ENCODE data around the gene C1QTNF5.
A peak's percentile ranks its signal among the peaks of the same experiment; 100 is the strongest.
"Not testable (repeated sequence)": the region's sequence is repeated elsewhere in the genome, so short reads cannot be mapped to it uniquely, and the experiment has no call there.

C1QTNF5 gene, protein sequence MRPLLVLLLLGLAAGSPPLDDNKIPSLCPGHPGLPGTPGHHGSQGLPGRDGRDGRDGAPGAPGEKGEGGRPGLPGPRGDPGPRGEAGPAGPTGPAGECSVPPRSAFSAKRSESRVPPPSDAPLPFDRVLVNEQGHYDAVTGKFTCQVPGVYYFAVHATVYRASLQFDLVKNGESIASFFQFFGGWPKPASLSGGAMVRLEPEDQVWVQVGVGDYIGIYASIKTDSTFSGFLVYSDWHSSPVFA

GRCh38 chr11:119340335-119341221 is at the start of gene C1QTNF5:
Gene C1QTNF5 (minus strand): TSS chr11:119340883. CDS start chr11:119340397, 486 bp downstream.
- no peak for DNase-seq

DNA sequence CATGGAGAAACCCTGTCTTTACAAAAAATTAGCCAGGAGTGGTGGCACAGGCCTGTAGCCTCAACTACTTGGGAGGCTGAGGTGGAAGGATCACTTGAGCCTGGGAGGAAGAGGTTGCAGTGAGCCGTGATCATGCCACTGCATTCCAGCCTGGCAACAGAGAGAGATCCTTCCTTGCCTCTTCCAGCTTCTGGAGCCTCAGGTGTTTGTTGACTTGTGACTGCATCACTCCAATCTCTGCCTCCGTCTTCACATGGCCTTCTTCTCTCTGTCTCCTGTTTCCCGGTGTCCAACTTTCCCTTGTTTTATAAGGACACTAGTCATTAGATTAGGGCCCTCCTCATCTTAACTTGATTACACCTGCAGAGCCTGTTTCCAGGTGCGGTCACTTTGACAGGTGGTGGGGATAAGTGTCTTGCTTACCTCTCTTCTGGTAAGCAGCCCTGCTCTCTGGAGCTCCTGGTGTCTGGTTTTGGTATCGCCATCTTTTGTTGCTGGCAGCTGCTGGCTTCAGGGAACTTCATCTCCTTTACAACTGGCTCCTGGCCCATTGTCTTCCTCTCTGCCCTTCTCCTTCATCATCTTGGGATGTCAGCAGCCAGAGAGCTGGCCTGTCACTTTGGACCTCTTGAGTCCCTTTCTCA is 49.0 kb upstream of the C1QTNF5 start:
- peak; percentile 84 for DNase-seq

DNA sequence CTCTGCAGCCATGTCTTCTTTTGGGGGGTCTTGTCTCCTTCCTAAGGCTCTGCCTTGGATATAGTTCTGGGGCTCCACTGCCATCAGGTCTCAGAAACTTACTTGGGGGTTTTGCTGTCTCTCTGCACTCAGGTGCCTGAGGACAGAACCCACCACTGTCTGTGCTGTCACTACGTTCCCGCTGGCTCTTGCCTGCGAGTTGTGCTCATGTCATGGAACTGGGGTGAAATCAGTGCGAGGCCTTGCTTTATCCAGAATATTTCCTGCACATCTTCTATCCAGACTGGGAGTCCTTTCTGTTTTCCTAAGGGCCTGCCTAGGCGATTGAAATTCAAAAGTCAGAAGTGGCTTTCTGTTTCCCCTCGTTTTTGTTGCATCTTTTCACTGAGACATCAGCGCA is 47.4 kb upstream of the C1QTNF5 start:
- no peak for DNase-seq

GRCh38 chr11:119384332-119384731 is 43.6 kb upstream of the C1QTNF5 start:
- DNase-seq, result no peak

DNA sequence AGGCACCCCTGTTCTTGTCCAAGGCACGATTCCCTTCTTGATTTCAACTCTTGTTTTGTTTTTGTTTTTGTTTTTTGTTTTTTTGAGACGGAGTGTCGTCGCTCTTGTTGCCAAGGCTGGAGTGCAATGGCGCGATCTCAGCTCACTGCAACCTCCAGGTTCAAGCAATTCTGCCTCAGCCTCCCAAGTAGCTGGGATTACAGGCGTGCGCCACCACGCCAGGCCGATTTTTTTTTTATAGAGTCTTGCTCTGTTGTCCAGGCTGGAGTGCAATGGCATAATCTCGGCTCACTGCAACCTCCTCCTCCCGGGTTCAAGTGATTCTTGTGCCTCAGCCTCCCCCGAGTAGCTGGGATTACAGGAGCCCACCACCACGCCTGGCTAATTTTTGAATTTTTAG is 41.8 kb upstream of the C1QTNF5 start:
- not testable (repeated sequence) for DNase-seq

DNA sequence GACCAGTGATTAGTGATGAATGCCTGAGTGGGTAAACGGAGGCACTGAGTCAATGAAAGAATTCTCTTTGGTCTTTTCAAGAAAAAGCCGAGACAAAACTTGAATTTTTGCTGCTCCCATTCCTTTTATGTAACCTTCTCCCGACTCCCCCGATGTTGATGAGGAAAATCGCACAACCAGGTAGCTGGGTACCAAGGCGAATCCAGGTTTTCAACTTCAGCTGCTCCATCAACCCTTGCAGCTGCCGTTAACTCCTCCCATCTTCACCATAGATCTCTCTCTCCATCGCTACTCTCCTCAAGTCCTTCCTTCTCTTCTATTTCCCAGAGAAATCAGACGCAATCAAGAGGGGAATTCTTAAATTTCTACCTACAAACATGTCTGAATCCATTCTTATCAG is 41.4 kb upstream of the C1QTNF5 start:
- no peak for DNase-seq

DNA sequence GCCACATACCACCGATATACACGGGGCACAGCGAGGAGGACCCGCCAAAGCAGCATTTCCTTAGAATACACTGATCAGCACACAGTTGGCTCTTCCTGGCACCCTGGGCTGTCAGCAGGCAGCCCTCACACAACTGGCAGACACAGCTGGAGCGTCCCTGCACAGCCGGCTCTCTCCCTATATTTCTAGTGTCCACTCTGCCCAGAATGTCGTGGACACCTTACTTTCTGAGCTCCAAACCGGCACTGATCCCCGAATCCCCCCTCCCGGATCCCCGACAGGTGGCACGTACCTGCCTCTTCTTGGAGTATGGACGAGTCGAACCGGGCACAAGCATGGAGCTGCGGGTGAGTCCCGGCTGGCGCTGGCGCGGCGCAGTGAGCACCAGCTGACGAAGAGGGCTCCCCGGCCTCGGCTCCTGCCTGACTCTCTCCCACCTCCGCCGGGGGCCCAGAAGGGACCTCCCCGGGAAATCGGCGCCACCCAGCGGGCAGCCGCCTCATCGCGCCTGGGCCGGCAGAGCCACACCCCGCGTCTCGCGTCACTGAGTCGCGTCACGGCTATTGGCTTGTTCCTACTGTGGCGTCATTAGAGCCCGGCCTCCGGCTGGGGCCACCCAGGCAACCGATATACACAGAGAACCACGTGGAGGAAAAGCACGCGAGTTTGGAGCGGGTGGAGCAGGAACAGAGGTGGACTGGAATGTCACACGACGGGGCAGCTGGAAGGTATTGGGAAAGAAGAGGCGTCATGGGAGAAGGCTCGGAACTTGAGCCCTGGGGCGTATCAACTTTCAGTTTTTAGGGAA is 40.7 kb upstream of the C1QTNF5 start, which contains the start of gene USP2:
Gene USP2 (minus strand): TSS at position 510 of the 808 bp plus-strand sequence. CDS start 8,210 bp downstream, outside the sequence.
- peak; percentile 97 for DNase-seq

GRCh38 chr11:119380827-119381180 is 40.1 kb upstream of the C1QTNF5 start:
- DNase-seq, result peak; percentile 52

DNA sequence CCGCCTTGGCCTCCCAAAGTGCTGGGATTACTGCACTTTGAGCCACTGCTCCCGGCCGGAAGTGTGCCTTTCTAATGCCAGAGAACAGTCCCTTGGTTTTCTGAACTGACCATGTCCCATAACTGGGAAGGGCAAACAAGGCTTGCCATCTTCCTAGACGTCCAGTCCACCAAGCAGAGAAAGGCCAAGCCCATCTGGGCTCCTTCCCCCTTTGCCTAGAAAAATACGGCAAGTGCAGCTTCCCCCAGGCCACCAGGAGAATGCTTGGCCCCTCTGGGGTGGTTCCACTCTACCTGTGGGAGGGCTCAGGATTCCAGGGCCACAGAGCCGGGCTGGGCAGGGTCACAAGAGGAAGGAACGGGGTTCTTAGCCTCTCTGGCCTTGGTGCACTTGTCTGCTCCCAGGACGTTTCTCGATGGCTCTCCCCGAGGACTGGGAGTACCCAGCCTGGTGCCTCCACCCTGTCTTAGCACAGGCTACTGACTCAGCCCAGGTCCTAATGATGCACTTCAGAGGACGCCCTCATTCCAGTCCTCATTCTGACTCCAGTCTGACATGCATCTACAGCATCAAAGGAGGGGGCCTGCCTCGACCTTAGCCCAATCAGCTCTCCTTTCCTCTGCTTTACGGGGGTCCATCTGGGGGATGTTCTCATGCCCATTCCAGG is 39.6 kb upstream of the C1QTNF5 start:
- no peak for DNase-seq

GRCh38 chr11:119378851-119379465 is 38.3 kb upstream of the C1QTNF5 start:
- no peak for DNase-seq

GRCh38 chr11:119377961-119378667 is 37.4 kb upstream of the C1QTNF5 start:
- DNase-seq, result peak; percentile 16

DNA sequence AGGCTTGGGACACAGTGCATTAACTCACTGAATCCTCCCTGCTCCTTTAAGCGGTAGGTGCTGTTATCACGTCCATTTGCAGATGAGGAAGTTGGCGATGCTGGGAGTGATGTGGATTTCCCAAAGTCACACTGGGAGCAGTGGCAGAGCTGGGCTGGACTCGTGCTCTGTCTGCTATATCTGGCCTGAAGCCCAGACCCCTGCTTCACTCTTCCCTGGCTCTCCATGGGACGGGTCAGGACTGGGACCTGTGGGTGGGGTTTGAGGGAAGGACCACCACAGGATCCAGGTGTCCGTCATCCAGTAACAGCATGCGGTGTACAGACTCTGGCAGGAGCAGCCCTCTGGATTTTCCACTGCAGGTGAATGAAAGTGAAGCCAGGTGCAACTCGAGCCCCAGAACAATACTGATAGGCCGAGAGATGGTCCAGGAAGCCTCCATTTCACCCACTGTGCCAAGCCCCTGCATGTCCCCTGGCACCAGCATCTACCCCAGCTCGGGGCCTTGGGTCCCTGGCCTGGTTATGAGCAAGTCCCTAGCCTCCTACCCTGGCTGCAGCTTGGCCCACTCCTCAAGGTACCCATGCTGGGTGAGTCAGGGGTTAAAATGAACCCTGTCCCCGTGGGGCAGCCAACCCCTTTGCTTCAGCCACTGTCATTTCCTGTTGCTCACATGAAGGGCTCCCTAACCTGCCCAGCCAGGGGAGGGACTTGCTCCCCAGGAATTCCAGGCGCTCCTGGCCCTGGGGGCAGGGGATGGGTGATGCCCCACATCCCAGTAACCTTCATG is 36.6 kb upstream of the C1QTNF5 start:
- peak; percentile 22 for DNase-seq

DNA sequence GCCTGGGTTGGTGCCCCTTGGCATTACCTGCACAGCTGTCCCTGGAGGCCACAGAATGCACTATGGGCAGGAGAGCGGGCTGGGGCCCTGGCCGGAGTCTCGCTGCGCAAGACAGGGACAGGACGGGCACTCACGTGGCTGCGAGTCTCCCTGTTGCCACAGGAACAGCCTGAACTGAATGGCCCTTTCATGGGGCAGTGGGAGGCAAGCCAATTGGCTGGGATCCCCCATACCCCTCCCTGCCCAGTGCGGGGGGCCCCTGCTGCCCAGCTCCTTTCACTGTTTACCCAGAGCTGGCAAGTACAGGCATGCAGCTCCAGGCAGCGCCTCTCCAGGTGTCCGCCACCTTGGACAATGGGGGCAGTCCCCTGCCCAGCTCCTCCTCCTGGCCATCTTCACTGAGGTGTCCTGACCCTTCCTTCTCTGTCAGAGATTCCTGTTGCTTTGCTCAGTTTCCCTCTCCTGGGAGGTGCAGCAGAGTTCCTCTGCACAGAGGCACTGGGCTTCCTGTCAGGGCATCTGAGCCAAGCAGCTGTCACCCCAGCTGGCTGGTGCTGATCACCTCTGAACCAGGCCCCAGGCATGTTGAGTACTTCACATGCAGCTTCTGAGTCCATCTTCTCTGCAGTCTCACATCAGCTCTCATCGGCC is 35.6 kb upstream of the C1QTNF5 start:
- DNase-seq, result peak; percentile 98

- peak; percentile 18 for DNase-seq
Observed at GRCh38 chr11:119375337-119376196, 34.9 kb upstream of the C1QTNF5 start.

DNA sequence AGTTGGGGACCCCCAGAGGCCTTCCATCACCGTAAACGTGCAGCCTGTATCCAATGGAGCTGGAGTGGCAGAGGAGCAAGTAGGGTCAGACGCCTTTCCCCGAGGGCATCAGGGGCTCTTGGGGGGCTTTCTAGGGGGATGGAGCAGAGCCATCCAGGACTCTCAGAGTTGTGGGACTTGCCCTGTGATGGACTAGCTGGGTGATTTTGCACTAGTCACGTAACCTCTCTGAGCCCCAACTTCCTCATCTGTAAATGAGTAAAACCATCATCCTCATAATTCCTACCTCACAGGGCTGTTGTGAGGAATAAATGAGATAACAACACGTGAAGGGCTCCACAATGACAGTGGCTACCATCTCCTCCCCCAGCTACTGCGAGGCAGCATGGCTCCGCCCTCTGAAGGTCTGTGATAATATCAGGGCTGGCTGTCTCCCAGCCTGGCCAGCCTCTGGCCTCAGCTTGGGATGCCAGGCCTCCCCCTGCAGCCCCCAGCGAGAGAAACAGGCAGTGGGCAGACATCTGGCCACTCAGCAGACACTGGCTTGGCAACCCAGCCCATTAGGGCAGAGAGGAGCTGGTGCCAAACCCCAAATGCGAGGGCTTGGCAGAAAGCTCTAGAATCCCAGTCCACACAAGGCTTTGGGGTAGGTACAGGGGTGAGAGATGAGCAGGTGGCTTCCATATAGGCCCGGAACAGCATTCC is 34.1 kb upstream of the C1QTNF5 start:
- no peak for DNase-seq

GRCh38 chr11:119373921-119374631 is 33.4 kb upstream of the C1QTNF5 start:
- peak; percentile 74 for DNase-seq

All from NCI-H146 (cell line).